ENCODE results near the gene ACSF2. TPM values are rescaled to one million over a fixed set of nuclear protein-coding genes. Genes with fewer than 3 reads are reported as not detected.

The ACSF2 gene
- total RNA-seq, 1 experiment from 2014 or later: 72.7 TPM

DNA sequence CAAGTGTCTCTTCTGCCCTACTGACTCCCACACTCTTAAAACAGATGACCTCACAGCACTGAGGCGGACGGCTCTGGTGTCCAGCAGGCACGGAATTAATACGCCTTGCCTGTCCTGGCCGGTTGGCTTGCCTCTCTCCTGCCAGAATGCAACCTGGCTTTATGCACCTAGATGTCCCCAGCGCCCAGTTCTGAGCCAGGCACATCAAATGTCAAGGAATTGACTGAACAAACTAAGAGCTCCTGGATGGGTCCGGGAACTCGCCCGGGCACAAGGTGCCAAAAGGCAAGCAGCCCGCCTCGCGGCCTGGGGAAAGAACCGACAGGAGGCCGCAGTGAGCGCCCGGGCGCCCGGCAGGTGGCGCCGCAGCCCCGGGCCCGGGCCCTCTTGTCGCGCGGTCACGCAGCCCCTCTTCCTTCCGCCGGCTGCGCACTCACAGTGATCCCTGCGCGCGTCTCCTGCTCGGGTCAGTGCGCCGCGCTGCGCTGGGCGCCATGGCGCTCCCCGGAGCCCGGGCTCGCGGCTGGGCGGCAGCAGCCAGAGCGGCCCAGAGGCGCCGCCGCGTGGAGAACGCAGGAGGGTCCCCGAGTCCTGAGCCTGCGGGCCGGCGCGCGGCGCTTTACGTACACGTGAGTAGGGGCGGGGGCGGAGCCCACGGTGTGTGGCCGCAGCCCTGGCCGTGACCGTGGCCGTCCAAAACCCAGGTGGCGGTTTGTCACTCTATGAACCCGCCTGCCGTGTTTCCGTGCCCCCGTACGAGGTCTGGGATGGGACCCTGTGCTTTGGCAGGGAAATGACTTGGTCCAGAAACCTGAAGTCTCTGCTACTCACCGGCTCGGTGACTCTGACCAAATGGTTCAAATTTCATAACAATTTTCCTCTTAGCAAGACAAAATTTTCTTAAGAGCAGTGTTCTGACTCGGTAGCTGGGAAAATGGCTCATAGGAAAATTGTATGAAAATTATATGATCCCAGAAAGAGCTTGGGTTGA is 52.7 kb downstream of the ACSF2 start, which contains the start of gene RSAD1:
Gene RSAD1 (plus strand): TSS at position 470 of the 991 bp plus-strand sequence. CDS start 25 bp downstream, at position 495.
- Histone ChIP-seq H3F3A (ENCODE audit: low read length, unreplicated experiment) (no peaks in the 10 kb centered on the region), H3K4me1 (ENCODE audit: insufficient read depth, low read length) (peaks cover 24% of the 10 kb centered on the region), H3K4me2 (ENCODE audit: low read length) (peak within 1 kb of the TSS; percentile 91), H3K9ac (ENCODE audit: low read length) (peak within 1 kb of the TSS; percentile 71), H3K4me3 (ENCODE audit: low read length) (peak within 1 kb of the TSS; percentile 76), H3K27ac (ENCODE audit: low read length) (peak within 1 kb of the TSS; percentile 38), H3K27me3 (ENCODE audit: low read length) (no peaks in the 10 kb centered on the region), H2AFZ (ENCODE audit: low read length) (peak within 1 kb of the TSS; percentile 93), H3K79me2 (ENCODE audit: low read length) (peaks cover 27% of the 10 kb centered on the region), H3K36me3 (ENCODE audit: low read depth, low read length) (peaks cover 6% of the 10 kb centered on the region; the same call in 1 of the 2 replicates), H4K20me1 (ENCODE audit: low read length) (no peaks in the 10 kb centered on the region), H3K9me3 (ENCODE audit: low read length) (no peaks in the 10 kb centered on the region), H3K9me2 (replicated peaks; ENCODE audit: low read length) (no peaks in the 10 kb centered on the region)
- ATAC-seq (peak; percentile 85), DNase-seq (peak; percentile 96)
- ChIA-PET CTCF (interaction anchor here (0.5 to 1.6 kb wide), 14 partner anchors 9 to 424 kb away, joined by 3 to 28 read pairs (median 6); partner anchors contain the start of gene LRRC59), POLR2A (ENCODE audit: unreplicated experiment) (interaction anchor here (0.6 to 1.1 kb wide), 4 partner anchors 83 to 642 kb away, joined by 3 to 6 read pairs (median 4); partner anchors contain the start of gene SPAG9)
- BruUV-seq (replicated peaks): no TSS peak
- intact Hi-C loops (cut with micrococcal nuclease): loop anchor here (1.0 kb wide), 4 partner anchors 81 to 278 kb away; partner anchors contain the start of gene LRRC59
- no peak for TF ChIP-seq EZH2 (IDR thresholded peaks at IDR 0.05; ENCODE audit: low read length, unreplicated experiment)
- TF ChIP-seq CTCF (conservative IDR thresholded peaks at IDR 0.05; ENCODE audit: low read depth, low read length): peak; percentile 90
- peak; percentile 72; the same call in 1 of the 2 replicates for TF ChIP-seq EZH2phosphoT487 (IDR thresholded peaks at IDR 0.05; ENCODE audit: borderline replicate concordance, low read length)

DNA sequence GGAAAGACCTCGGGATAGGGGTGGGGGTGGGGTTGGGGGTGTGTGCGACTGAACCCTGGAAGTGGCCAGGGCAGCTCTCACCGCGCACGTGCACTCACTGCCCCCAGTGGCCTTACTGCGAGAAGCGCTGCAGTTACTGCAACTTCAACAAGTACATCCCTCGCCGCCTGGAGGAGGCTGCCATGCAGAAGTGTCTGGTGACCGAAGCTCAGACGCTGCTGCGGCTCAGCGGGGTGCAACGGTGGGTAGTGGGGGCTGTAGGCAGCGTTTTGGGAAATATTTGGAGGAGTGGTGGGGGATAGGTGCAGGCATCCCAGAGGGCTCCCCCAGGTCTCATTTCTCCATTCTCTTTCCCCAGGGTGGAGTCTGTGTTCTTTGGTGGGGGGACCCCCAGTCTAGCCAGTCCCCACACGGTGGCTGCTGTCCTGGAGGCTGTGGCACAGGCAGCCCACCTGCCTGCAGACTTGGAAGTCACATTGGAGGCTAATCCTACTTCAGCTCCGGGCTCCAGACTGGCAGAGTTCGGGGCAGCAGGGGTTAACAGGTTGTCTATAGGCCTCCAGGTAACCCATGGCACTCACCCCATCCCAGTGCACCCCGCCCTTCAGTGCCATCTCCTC is 53.6 kb downstream of the ACSF2 start:
- H3K9me3 ChIP-seq (ENCODE audit: low read length): no peaks in the 10 kb centered on the region
- no peaks in the 10 kb centered on the region for H3K27me3 ChIP-seq (ENCODE audit: low read length)
- peak; percentile 50 for ATAC-seq
- peak; percentile 82 for DNase-seq
- POLR2A ChIA-PET (ENCODE audit: unreplicated experiment): interaction anchor here (0.6 to 0.9 kb wide), 3 partner anchors 103 to 641 kb away, joined by 3 to 5 read pairs (median 3); partner anchors contain the start of gene SPAG9
- H3K79me2 ChIP-seq (ENCODE audit: low read length): peaks cover 27% of the 10 kb centered on the region
- CTCF ChIA-PET: interaction anchor here (0.5 to 1.6 kb wide), 9 partner anchors 8 to 417 kb away, joined by 3 to 28 read pairs (median 5); partner anchors contain the start of gene LRRC59
- H3K36me3 ChIP-seq (ENCODE audit: low read depth, low read length): peaks cover 15% of the 10 kb centered on the region; the same call in 1 of the 2 replicates
- H3K27ac ChIP-seq (ENCODE audit: low read length): no peak overlapping the region
- peak overlapping the region; percentile 91 for H3K4me2 ChIP-seq (ENCODE audit: low read length)
- H3K4me1 ChIP-seq (ENCODE audit: insufficient read depth, low read length): peaks cover 24% of the 10 kb centered on the region
- H2AFZ ChIP-seq (ENCODE audit: low read length): peak overlapping the region; percentile 80
- H3F3A ChIP-seq (ENCODE audit: low read length, unreplicated experiment): no peaks in the 10 kb centered on the region
- intact Hi-C loops (cut with micrococcal nuclease): loop anchor here (1.0 to 5.0 kb wide), 5 partner anchors 82 to 363 kb away; partner anchors contain the start of gene LRRC59
- peak overlapping the region; percentile 76 for H3K4me3 ChIP-seq (ENCODE audit: low read length)
- no peaks in the 10 kb centered on the region for H3K9me2 ChIP-seq (replicated peaks; ENCODE audit: low read length)
- peak; percentile 58 for TF ChIP-seq CTCF (conservative IDR thresholded peaks at IDR 0.05; ENCODE audit: low read depth, low read length)
- TF ChIP-seq EZH2 (IDR thresholded peaks at IDR 0.05; ENCODE audit: low read length, unreplicated experiment): no peak
- H4K20me1 ChIP-seq (ENCODE audit: low read length): no peaks in the 10 kb centered on the region
- BruUV-seq (replicated peaks): no TSS peak
- H3K9ac ChIP-seq (ENCODE audit: low read length): peak overlapping the region; percentile 71

Measured in PC-3 (cell line).